Measurements from ENCODE around the gene DHRS11.

The DHRS11 gene

DNA sequence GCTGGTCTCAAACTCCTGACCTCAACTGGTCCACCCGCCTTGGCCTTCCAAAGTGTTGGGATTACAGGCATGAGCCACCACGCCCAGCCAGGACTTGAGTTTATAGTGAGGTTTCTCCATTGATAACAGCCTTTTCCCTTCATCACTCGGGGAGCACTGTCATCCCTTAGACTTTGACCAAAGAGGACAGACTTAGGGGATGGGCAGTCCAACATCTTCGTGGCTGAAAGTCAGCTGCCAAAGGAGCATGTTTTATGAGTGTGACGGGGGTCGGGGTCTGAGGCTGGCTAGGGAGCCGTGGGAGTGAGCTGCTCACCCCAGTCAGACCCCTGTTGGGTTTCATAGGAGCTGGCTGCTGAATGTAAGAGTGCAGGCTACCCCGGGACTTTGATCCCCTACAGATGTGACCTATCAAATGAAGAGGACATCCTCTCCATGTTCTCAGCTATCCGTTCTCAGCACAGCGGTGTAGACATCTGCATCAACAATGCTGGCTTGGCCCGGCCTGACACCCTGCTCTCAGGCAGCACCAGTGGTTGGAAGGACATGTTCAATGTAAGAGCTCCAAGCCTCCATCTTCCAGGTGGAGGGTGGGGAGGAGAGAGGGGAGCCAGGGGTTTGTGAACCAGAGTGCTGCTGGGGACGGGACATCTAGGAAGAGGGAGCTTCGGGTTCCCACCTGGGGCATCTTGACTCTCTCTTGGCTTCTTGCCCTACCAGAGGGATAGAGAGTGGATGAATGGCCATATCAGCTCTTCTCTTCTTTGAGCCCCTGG, 3.1 kb downstream of the DHRS11 start:
- no peak overlapping the region for H3K27ac ChIP-seq
- no peak overlapping the region for H3K9ac ChIP-seq
- no peak overlapping the region for H3K4me2 ChIP-seq
- H3K27me3 ChIP-seq (ENCODE audit: insufficient read depth, low read depth), result no peaks in the 10 kb centered on the region
- TF ChIP-seq, protein P1, sequence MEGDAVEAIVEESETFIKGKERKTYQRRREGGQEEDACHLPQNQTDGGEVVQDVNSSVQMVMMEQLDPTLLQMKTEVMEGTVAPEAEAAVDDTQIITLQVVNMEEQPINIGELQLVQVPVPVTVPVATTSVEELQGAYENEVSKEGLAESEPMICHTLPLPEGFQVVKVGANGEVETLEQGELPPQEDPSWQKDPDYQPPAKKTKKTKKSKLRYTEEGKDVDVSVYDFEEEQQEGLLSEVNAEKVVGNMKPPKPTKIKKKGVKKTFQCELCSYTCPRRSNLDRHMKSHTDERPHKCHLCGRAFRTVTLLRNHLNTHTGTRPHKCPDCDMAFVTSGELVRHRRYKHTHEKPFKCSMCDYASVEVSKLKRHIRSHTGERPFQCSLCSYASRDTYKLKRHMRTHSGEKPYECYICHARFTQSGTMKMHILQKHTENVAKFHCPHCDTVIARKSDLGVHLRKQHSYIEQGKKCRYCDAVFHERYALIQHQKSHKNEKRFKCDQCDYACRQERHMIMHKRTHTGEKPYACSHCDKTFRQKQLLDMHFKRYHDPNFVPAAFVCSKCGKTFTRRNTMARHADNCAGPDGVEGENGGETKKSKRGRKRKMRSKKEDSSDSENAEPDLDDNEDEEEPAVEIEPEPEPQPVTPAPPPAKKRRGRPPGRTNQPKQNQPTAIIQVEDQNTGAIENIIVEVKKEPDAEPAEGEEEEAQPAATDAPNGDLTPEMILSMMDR (conservative IDR thresholded peaks at IDR 0.05; ENCODE audit: low read depth, low read length), result no peak
- peaks cover 22% of the 10 kb centered on the region for H3K4me1 ChIP-seq (ENCODE audit: low read depth, poor library complexity, severe bottlenecking)
- H2AFZ ChIP-seq (ENCODE audit: low read depth), result no peak overlapping the region
- 0 out of 2 replicates have a peak, but pooled peaks cover 3% of the 10 kb centered on the region for H3K79me2 ChIP-seq (ENCODE audit: insufficient read depth, low read depth)
- H3K4me3 ChIP-seq (IDR thresholded peaks at IDR 0.05; ENCODE audit: insufficient read depth, low read depth, low read length), result no peak overlapping the region
- H4K20me1 ChIP-seq (ENCODE audit: insufficient read depth), result no peaks in the 10 kb centered on the region
- H3K36me3 ChIP-seq (ENCODE audit: insufficient read depth), result no peaks in the 10 kb centered on the region

DNA sequence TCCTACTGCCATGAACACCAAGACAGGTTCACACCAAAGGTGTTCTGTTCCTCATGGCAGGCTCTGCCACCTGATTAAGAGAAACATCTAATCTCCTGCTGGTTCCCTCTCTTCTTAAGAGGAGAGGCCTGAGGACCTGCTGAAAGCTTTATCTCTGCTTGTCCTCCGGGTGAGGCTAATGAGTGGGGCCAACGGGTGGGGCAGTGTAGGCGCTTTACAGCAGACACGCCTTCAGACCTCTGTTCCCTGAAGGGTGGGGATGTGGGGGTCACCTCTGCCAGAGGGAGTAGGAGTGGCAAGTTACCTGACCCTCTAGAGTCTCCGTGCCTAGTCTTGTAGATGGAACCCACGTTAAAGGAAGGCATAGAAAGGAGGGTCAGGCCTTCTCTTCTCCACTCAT, 5.5 kb downstream of the DHRS11 start:
- no peak overlapping the region for H3K4me2 ChIP-seq
- H3K27me3 ChIP-seq (ENCODE audit: insufficient read depth, low read depth), result no peaks in the 10 kb centered on the region
- no peak overlapping the region for H3K4me3 ChIP-seq (IDR thresholded peaks at IDR 0.05; ENCODE audit: insufficient read depth, low read depth, low read length)
- no peak overlapping the region for H3K27ac ChIP-seq
- no peak overlapping the region for H3K9ac ChIP-seq
- H4K20me1 ChIP-seq (ENCODE audit: insufficient read depth), result no peaks in the 10 kb centered on the region
- TF ChIP-seq, protein P1 (conservative IDR thresholded peaks at IDR 0.05; ENCODE audit: low read depth, low read length), result no peak
- peaks cover 11% of the 10 kb centered on the region; the same call in 1 of the 2 replicates for H3K79me2 ChIP-seq (ENCODE audit: insufficient read depth, low read depth)
- no peaks in the 10 kb centered on the region for H3K36me3 ChIP-seq (ENCODE audit: insufficient read depth)
- H3K4me1 ChIP-seq (ENCODE audit: low read depth, poor library complexity, severe bottlenecking), result peaks cover 12% of the 10 kb centered on the region
- no peak overlapping the region for H2AFZ ChIP-seq (ENCODE audit: low read depth)

DNA sequence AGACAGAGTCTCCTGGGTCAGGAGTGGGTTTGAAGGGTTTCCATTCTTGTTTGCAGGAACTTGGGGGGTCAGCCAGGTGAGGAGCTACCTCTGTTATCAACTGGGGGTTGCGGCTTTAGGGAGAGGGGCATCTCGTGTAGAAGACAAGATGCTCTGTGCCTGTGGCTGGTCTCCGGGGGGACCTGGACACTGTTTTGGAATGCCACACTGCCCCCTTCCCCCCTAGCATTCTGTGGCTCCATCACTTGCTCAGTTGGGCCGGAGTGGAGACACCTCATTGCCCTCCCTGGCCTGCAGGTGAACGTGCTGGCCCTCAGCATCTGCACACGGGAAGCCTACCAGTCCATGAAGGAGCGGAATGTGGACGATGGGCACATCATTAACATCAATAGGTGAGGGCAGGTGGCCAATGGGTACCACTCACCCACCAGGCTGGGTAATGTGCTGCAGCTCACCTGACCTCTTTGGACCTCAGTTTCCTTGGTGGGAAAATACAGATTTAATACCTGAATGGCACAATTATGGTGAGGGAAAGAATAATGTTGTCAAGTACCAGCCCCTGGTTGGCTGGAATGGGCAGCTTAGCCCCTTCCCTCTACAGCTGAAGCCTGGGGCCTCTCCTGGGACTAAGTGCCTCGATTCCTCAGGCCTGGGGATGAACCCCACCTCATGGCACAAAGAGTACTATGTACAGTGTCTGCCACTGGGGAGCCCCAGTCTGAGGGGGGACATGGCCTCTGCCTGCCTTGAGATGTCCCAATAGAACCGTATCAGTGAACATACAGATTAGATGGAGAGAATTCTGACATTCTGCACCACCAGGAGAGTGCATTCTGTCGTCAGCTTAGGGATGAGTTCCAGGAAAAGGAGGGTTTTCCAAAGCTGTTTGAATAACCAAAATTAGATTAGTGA, 6.4 kb downstream of the DHRS11 start:
- Histone ChIP-seq H4K20me1 (ENCODE audit: insufficient read depth) (no peaks in the 10 kb centered on the region), H3K4me2 (no peak overlapping the region), H3K27me3 (ENCODE audit: insufficient read depth, low read depth) (no peaks in the 10 kb centered on the region), H3K9ac (no peak overlapping the region), H3K36me3 (ENCODE audit: insufficient read depth) (no peaks in the 10 kb centered on the region), H3K79me2 (ENCODE audit: insufficient read depth, low read depth) (peaks cover 15% of the 10 kb centered on the region; the same call in 1 of the 2 replicates), H2AFZ (ENCODE audit: low read depth) (no peak overlapping the region), H3K4me3 (IDR thresholded peaks at IDR 0.05; ENCODE audit: insufficient read depth, low read depth, low read length) (no peak overlapping the region), H3K27ac (no peak overlapping the region), H3K4me1 (ENCODE audit: low read depth, poor library complexity, severe bottlenecking) (peaks cover 11% of the 10 kb centered on the region)
- TF ChIP-seq, protein P1 (conservative IDR thresholded peaks at IDR 0.05; ENCODE audit: low read depth, low read length), result no peak

DNA sequence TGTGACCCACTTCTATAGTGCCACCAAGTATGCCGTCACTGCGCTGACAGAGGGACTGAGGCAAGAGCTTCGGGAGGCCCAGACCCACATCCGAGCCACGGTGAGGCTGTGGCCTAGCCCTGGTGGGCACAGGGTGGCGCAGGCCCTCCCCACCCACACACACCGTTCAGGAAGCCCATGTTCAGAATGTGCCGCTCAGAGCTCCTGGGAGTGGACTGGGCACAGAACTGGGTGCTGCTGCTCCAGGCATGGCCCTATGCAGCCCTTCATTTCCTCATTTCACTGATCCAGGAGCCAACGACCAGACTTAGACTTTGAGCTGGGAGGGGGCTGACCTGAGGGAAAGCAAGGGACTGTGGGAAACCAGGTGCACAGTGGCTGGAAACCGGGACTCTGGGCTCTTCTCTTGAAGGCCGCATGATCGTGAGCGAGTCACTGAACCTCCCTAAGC, 7.3 kb downstream of the DHRS11 start:
- Histone ChIP-seq H3K79me2 (ENCODE audit: insufficient read depth, low read depth) (peaks cover 22% of the 10 kb centered on the region; the same call in 1 of the 2 replicates), H3K27ac (no peak overlapping the region), H3K27me3 (ENCODE audit: insufficient read depth, low read depth) (no peaks in the 10 kb centered on the region), H3K4me2 (no peak overlapping the region), H3K4me3 (IDR thresholded peaks at IDR 0.05; ENCODE audit: insufficient read depth, low read depth, low read length) (no peak overlapping the region), H3K9ac (no peak overlapping the region), H4K20me1 (ENCODE audit: insufficient read depth) (no peaks in the 10 kb centered on the region), H3K36me3 (ENCODE audit: insufficient read depth) (no peaks in the 10 kb centered on the region), H2AFZ (ENCODE audit: low read depth) (no peak overlapping the region), H3K4me1 (ENCODE audit: low read depth, poor library complexity, severe bottlenecking) (peaks cover 16% of the 10 kb centered on the region)
- TF ChIP-seq, protein P1 (conservative IDR thresholded peaks at IDR 0.05; ENCODE audit: low read depth, low read length), result no peak

Data from KMS-11 (cell line).